GM18517 (cell line): ENCODE data around the gene TAMM41.
"Not testable (repeated sequence)": the region's sequence is repeated elsewhere in the genome, so short reads cannot be mapped to it uniquely, and the experiment has no call there.

ENCODE experiments used
- ATAC-seq: cut with Tn5 transposase; IDR thresholded peaks from one replicate; pipeline ENCODE4 v1.9.1; 2021; ENCODE audit warnings: mild to moderate bottlenecking, moderate library complexity; ENCODE audit not compliant: unreplicated experiment

The TAMM41 gene

GRCh38 chr3:11770477-11771391 lies 76.0 kb downstream of the TAMM41 start:
- ATAC-seq, result peak; percentile 99

DNA sequence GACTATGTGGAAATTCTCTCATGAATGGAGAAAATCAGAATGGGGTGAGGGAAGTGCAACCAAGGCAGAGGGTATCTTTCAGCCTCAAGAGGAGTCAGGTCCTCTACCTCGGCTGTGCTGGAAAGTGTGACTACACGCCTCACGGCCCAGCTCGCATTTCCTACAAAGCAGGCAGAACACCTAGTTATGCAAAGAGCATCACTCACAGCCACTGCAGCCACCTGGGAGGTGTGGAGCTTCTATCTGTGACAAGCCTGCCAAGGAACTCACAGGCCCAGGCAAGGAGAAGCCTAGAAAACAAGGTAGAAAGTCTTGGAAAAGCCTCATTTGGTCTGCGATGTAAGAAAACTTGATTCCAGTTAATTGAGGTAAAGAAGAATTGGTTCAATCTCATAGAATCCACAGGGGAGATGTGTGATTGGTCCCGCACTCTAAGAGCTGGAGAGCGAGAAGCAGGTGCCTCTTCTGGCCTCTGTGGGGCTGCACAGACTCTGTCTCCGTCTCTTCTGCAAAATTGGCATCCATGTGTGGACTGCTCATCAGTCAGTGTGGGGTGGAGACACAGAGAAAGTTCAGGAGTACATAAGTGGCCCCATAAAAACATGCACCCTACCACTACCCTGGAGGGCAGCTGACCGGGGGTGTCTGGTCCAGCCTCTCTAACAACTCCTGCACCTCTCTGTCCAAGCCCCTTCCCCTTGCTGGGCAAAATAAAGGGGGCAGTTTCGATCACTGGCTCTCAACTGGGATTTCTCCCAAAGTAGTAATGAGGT lies 76.8 kb downstream of the TAMM41 start:
- ATAC-seq, result no peak

DNA sequence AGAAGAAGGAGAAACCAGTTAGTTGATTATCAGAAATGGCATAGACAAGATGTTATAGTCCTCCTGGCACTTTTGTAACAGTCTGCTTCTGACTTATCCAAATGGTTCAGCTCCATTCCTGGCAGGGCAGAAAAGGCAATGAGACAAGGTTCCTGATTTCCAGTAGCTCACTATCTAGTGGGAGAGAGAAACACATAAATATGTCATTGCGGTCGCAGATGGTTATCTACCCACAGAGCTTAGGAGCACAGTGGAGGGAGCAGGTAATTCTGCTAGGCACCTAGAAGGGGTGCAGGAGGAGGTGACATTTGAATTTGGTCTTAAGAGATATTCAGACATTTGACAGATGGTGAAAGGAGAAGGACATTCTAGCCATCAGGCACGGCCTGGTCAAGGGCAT lies 78.1 kb downstream of the TAMM41 start:
- no peak for ATAC-seq

GRCh38 chr3:11764931-11765363 lies 81.7 kb downstream of the TAMM41 start:
- no peak for ATAC-seq

DNA sequence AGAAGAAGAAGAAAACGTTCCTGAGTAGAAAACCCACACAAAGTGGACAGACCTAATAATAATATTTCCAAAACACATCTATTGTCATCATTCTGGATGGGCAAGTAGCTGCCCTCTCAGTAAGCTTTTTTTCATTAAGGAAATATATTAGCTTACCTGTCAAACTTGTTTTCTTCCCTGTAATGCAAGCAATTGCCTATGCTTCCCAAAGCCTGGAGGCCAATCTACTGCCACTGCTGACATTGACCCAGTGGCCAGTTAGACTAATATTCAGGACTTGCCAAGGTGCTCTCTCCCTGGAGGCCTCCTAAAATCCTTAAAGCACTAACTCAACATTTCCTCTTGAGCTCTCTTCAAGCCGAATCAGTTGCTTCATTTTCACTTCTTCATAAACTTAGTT lies 86.7 kb downstream of the TAMM41 start:
- no peak for ATAC-seq

- no peak for ATAC-seq
Measured at GRCh38 chr3:11757929-11758328, 88.8 kb downstream of the TAMM41 start.

- no peak for ATAC-seq
Measured at GRCh38 chr3:11757441-11757875, 89.2 kb downstream of the TAMM41 start.

DNA sequence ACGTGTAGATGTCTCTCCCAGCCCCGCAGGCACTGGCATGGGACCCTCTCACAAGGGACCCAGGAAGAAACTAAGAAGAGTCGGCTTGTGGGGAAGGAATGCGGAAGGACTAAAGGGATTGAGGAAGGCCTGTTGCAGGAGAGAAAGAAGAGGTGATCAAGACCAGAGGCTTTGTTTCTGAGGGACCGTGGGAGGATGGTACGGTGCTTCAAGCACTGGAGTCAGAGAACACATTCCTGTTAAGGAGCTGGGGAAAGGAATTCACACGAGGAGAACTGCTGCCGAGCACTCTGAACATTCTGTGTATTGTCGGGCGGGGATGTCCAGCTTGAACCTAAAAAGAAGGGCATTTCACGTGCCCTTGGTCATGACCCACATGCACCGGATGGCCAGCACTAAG lies 91.4 kb downstream of the TAMM41 start:
- no peak for ATAC-seq

DNA sequence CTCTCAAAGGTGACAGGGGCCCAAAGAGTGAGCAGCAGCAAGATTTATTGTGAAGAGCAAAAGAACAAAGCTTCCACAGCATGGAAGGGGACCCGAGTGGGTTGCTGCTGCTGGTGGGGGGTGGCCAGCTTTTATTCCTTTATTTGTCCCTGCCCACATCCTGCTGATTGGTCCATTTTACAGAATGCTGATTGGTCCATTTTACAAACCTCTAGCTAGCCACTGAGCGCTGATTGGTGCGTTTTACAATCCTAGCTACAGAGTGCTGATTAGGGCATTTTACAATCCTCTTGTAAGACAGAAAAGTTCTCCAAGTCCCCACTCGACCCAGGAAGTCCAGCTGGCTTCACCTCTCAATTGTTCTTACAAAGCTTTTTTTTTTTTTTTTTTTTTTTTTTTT lies 94.4 kb downstream of the TAMM41 start:
- not testable (repeated sequence) for ATAC-seq

- ATAC-seq, result not testable (repeated sequence)
Measured at GRCh38 chr3:11748306-11748705, 98.4 kb downstream of the TAMM41 start.
